Subcutaneous abdominal adipose tissue (tissue), 5 donors: Measurements from ENCODE around the gene AFAP1.

Experiments
- H3K27ac ChIP-seq: one replicate; pipeline ENCODE4 v1.7.0; 2013; ENCODE audit warnings: low read depth, mild to moderate bottlenecking, inconsistent platforms, low read length, moderate library complexity
- H3K27me3 ChIP-seq, 5 donors: one replicate each; pipeline ENCODE4 v1.7.0; 2013; ENCODE audit warnings: low read length in 5 of 5, inconsistent platforms in 1 of 5; ENCODE audit not compliant: control insufficient read depth in 5 of 5, insufficient read depth in 4 of 5
- H3K36me3 ChIP-seq, 5 donors: one replicate each; pipeline ENCODE4 v1.7.0; 2013; ENCODE audit warnings: low read length in 5 of 5; ENCODE audit not compliant: control insufficient read depth in 5 of 5, insufficient read depth in 5 of 5
- H3K4me1 ChIP-seq, 5 donors: one replicate each; pipeline ENCODE4 v1.7.0; 2013; ENCODE audit warnings: low read length in 5 of 5, mild to moderate bottlenecking in 3 of 5, moderate library complexity in 1 of 5; ENCODE audit not compliant: control insufficient read depth in 5 of 5, insufficient read depth in 5 of 5
- H3K4me3 ChIP-seq, 5 donors: one replicate each; pipeline ENCODE4 v1.7.0; 2013; ENCODE audit warnings: low read length in 5 of 5, low read depth in 1 of 5
- H3K9ac ChIP-seq, 5 donors: one replicate each; pipeline ENCODE4 v1.7.0; 2013; ENCODE audit warnings: low read length in 5 of 5, mild to moderate bottlenecking in 4 of 5, moderate library complexity in 3 of 5
- H3K9me3 ChIP-seq, 5 donors: one replicate each; pipeline ENCODE4 v1.7.0; 2013; ENCODE audit warnings: low read length in 5 of 5; ENCODE audit not compliant: control insufficient read depth in 5 of 5
- donor health status: healthy.
- donor health status: healthy.
- donor health status: healthy.
- donor health status: healthy.
- donor health status: healthy.

Gene AFAP1

DNA sequence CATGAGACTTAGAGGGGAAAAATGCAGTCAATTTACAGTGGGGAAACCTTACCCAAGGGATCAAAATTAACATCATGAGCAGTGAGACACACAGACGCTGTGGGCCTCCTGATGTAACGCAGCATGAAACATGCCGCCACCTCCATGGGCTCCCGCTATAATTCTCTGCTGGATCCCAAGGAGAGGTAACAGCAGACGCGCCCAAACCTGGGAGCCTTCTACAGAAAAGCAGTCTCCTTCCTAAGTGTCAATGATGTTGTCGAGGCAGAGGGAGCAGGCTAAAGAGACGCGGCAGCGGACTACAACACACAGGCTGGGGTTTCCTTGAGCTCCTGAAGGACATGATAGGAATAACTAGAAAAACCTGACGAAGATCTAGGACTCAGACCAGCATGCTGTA is 142.3 kb downstream of the AFAP1 start:
- Histone ChIP-seq H3K36me3 (peaks cover 5 to 58% (median 40%) of the 10 kb centered on the region in 5 donors), H3K4me1 (peaks cover 0 to 6% (median 0%) of the 10 kb centered on the region in 5 donors), H3K4me3 (no peak overlapping the region), H3K9me3 (no peaks in the 10 kb centered on the region), H3K27ac (no peak overlapping the region), H3K27me3 (no peaks in the 10 kb centered on the region), H3K9ac (no peak overlapping the region)

DNA sequence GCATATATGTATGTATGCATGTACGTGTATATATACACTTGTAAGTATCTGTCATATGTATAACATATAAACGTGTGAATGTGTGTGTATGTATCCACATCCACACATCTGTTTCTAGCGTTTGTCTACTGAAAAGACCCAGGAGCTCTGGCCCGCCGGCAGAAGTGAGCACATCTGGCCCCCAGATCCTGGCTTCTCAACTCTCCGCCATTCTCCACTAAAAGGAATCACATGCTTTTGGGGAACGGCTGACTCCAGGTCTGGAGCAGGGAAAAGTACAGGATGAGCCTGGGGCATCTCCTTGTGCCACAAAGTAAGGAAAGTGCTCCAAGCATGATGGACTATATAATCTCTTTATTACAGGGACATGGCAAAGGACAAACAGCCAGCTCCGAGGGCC is 143.7 kb downstream of the AFAP1 start:
- Histone ChIP-seq H3K9ac (no peak overlapping the region), H3K4me1 (peaks cover 0 to 6% (median 0%) of the 10 kb centered on the region in 5 donors), H3K4me3 (no peak overlapping the region), H3K27ac (no peak overlapping the region), H3K36me3 (peaks cover 5 to 61% (median 46%) of the 10 kb centered on the region in 5 donors), H3K27me3 (no peaks in the 10 kb centered on the region), H3K9me3 (no peaks in the 10 kb centered on the region)

DNA sequence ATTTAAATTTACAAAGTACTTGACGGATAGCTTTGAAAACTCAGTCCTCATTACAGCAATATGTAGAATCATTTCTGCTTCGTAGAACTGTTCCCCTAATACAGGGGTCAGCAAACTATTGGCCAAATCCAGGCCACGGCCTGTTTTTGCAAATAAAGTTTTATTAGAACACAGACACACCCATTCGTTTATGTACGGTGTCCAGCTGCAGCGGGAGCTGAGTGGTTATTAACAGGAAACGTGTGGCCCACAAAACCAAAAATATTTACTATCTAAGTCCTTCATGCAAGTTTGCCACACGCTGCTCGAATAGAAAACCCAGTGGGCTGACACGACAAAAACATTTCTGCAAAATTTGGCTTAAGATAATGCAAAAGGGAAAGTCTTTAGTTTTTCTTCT is 146.5 kb downstream of the AFAP1 start:
- H3K4me3 ChIP-seq: no peak overlapping the region
- no peak overlapping the region for H3K9ac ChIP-seq
- H3K36me3 ChIP-seq: peaks cover 3 to 34% (median 23%) of the 10 kb centered on the region in 5 donors
- no peak overlapping the region for H3K27ac ChIP-seq
- peaks cover 0 to 14% (median 11%) of the 10 kb centered on the region in 5 donors for H3K4me1 ChIP-seq
- H3K9me3 ChIP-seq: no peaks in the 10 kb centered on the region
- H3K27me3 ChIP-seq: no peaks in the 10 kb centered on the region

DNA sequence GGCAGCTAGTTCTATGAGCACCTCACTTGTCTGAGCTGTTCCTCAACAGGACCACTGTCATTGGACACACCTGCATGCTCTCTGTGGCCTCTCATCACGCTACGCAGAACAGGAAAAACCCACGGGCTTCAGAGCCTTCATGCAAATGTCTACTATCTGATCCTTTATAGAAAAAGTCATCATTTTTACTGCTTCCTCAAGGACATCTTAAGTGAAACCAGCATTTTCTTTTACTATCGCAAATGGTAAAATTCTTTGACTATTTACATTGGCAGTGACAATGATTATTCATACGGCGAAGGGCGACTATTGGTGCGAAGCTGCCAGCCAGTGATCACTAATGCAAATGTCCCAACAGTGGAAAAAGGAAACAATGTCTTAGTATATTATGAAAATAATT is 147.0 kb downstream of the AFAP1 start:
- no peak overlapping the region for H3K4me3 ChIP-seq
- no peak overlapping the region for H3K27ac ChIP-seq
- H3K27me3 ChIP-seq: no peaks in the 10 kb centered on the region
- H3K9me3 ChIP-seq: no peaks in the 10 kb centered on the region
- peaks cover 3 to 31% (median 21%) of the 10 kb centered on the region in 5 donors for H3K36me3 ChIP-seq
- H3K9ac ChIP-seq: no peak overlapping the region
- peaks cover 0 to 15% (median 11%) of the 10 kb centered on the region in 5 donors for H3K4me1 ChIP-seq

DNA sequence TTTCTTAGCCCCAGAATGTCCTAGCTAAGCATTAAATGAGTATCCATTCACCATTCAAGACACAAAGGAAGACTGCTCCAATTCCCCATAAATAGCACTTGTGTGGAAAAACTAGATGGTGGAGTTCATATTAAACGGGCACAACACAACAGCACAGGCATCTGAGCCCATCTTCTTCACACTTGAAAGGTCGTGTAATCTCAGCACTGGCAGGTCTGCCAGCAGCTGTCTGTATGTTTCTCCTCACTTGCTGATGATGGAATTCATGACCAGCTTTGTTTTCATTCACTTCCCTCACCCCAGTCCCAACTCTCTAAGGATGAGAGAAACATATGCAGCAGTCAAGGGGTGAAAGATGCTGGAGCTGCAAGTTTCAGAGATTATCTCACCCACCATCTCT is 148.7 kb downstream of the AFAP1 start:
- no peaks in the 10 kb centered on the region for H3K27me3 ChIP-seq

DNA sequence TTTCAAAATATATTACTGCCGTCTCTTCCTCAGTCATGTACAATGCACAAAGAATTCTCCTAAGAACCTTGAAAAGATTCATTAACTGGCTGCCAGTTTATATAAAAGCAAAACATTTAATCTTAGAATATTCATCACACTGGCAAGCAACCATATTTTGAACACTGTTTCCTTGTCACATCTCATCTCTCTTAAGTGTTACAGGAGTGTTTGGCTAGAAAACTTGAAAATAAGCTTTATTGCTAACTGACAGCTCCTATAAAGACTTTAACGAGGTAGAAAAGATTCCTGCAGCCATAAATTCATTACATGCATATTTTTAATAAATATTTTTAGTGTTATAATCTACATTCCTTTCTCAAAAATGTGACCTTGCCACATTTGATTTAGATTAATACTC is 149.6 kb downstream of the AFAP1 start:
- Histone ChIP-seq H3K36me3 (peaks cover 0 to 35% (median 24%) of the 10 kb centered on the region in 5 donors), H3K9me3 (no peaks in the 10 kb centered on the region), H3K4me1 (peaks cover 0 to 15% (median 11%) of the 10 kb centered on the region in 5 donors), H3K27me3 (no peaks in the 10 kb centered on the region), H3K9ac (no peak overlapping the region), H3K4me3 (no peak overlapping the region), H3K27ac (no peak overlapping the region)

More for the DNA sequence above, 148.7 kb downstream of the AFAP1 start:
- Histone ChIP-seq H3K27ac (no peak overlapping the region), H3K4me1 (peaks cover 0 to 15% (median 11%) of the 10 kb centered on the region in 5 donors), H3K9ac (no peak overlapping the region), H3K9me3 (no peaks in the 10 kb centered on the region), H3K4me3 (no peak overlapping the region), H3K36me3 (peaks cover 0 to 29% (median 15%) of the 10 kb centered on the region in 5 donors)

DNA sequence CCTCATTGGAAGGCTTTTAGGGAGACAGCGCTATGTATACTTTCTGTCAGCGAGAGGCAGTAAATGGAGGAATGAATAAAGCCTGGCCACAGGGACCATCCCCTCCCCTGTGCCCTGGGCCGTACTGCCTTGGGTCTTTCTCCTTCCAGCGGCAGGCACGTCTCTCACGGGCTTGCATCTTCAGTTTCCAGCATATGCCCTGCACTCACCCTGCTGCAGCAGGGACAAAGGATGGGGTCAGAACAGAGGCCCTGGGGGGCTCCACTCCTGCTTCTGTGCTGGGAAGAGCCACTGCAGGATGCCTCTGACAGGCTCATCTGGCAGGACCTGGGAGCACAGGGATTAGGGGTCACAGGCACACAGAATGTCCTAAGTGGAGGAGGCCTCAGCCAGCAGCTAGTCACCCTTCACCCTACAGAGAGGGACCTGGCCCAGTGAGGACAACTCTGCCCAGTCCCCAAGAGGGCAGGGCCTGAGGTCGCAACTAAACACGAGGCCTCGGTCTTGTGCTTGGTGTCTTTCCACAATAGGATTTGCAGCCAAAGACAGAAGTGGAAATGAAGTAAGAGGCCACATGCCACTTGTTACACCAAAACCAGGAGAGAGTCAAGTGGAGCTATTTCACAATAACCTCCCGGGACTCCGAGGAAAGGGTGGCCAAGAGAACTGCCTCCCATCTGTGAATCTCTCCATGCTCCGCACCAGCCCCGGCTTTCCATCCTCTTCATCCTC is 150.8 kb downstream of the AFAP1 start:
- Histone ChIP-seq H3K9me3 (no peaks in the 10 kb centered on the region), H3K36me3 (peaks cover 0 to 35% (median 28%) of the 10 kb centered on the region in 5 donors), H3K9ac (peak overlapping the region in 2 of 5 donors; percentile 5 to 36), H3K27ac (no peak overlapping the region), H3K4me1 (peaks cover 0 to 15% (median 11%) of the 10 kb centered on the region in 5 donors), H3K4me3 (no peak overlapping the region), H3K27me3 (no peaks in the 10 kb centered on the region)

DNA sequence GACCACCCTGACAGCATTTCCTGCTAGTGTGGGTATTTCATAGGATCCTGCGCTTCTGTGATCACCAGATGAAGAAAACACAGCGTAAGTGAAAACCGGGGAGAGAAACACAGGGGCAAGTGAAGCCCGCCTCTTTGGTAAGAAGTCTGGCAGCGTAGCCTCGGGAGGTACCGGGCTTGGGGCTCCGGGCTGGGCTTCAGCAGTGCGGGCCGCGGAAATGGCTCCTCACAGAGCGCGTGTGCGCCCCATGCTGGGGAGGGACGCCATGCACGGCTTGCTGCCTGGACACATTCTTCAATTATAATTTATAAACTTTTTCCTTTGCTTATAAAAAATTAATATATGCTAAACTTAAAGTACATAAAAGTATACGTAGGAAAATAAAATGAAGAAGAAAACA is 151.5 kb downstream of the AFAP1 start:
- no peak overlapping the region for H3K27ac ChIP-seq
- no peaks in the 10 kb centered on the region for H3K27me3 ChIP-seq
- peaks cover 0 to 15% (median 12%) of the 10 kb centered on the region in 5 donors for H3K4me1 ChIP-seq
- H3K36me3 ChIP-seq: peaks cover 0 to 34% (median 24%) of the 10 kb centered on the region in 5 donors
- H3K4me3 ChIP-seq: no peak overlapping the region
- no peak overlapping the region for H3K9ac ChIP-seq
- H3K9me3 ChIP-seq: no peaks in the 10 kb centered on the region

DNA sequence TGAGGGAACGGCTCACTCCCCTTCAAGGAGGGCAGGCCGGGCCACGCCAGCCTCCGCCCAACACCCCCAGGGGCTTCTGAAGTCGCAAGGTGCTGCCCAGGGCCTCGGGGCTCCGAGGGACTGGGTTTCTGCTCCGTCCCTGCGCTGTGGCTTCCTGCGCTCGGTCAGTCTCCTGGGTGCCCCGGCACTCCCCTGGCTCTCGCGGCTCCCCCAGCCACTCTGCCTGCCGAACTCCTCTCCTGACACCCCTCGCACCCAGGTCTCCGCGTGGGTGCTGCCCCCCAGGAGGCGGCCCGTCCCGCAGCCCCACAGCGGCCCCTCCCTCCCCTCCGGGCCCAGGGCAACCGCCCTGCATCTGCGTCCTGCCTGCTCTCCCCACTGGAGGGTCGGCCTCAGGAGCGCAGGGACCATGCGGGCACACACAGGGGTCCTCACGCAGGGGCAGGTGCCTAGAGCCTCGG is 151.9 kb downstream of the AFAP1 start:
- no peaks in the 10 kb centered on the region for H3K9me3 ChIP-seq
- no peak overlapping the region for H3K9ac ChIP-seq
- H3K4me1 ChIP-seq: peaks cover 0 to 19% (median 15%) of the 10 kb centered on the region in 5 donors
- no peak overlapping the region for H3K27ac ChIP-seq
- H3K36me3 ChIP-seq: peaks cover 0 to 30% (median 22%) of the 10 kb centered on the region in 5 donors
- no peaks in the 10 kb centered on the region for H3K27me3 ChIP-seq
- no peak overlapping the region for H3K4me3 ChIP-seq

DNA sequence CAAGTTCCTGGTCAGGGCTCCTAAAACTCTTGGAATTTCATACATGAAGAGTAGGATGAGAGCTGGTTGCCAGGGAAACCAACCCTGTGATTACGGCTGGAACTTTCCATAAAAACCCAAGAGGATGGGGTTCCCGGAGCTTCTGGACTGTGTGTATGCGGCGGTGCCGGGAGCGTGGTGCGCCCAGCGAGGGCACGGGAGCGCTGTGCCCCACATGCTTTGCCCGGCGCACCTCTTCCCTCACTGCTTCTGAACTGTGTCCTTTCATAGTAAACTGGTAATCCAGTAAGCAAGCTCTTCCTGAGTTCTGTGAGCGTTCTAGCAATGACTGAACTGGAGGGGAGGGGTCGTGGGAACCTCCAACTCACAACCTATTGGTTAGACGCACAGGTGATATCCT is 152.6 kb downstream of the AFAP1 start:
- Histone ChIP-seq H3K9me3 (no peaks in the 10 kb centered on the region), H3K4me3 (no peak overlapping the region), H3K27me3 (no peaks in the 10 kb centered on the region), H3K9ac (no peak overlapping the region), H3K27ac (no peak overlapping the region), H3K36me3 (peaks cover 0 to 25% (median 18%) of the 10 kb centered on the region in 5 donors), H3K4me1 (peaks cover 0 to 25% (median 21%) of the 10 kb centered on the region in 5 donors)
